Ascending aorta (tissue), 2 donors: Measurements from ENCODE around the gene CITED4. TPM values are rescaled to one million over a fixed set of nuclear protein-coding genes. Genes with fewer than 3 reads are reported as not detected.

Experiments
- DNase-seq, 2 donors: peaks; one replicate each; pipeline ENCODE4 v3.0.0-alpha.2; 2019; ENCODE audit warnings: low spot score in 2 of 2
- H3K27ac ChIP-seq, 2 donors: fragments of 200-600 bp; sonication (generic); one replicate each; pipeline ENCODE4 v1.5.1; 2016 to 2017; ENCODE audit warnings: mild to moderate bottlenecking in 1 of 2
- H3K27me3 ChIP-seq: fragments of 200-600 bp; sonication (generic); one replicate; pipeline ENCODE4 v1.5.1; 2017
- H3K36me3 ChIP-seq, 2 donors: fragments of 200-600 bp; sonication (generic); one replicate each; pipeline ENCODE4 v1.5.1; 2016
- H3K4me1 ChIP-seq, 2 donors: fragments of 200-600 bp; sonication (generic); one replicate each; pipeline ENCODE4 v1.5.1; 2016 to 2017; ENCODE audit warnings: mild to moderate bottlenecking in 1 of 2
- H3K4me3 ChIP-seq, 2 donors: fragments of 200-600 bp; sonication (generic); one replicate each; pipeline ENCODE4 v1.5.1; 2016 to 2017; ENCODE audit warnings: mild to moderate bottlenecking in 1 of 2
- H3K9me3 ChIP-seq, 2 donors: fragments of 200-600 bp; sonication (generic); one replicate each; pipeline ENCODE4 v1.5.1; 2016
- intact Hi-C: fragments of 100-400 bp; cut with DNase I; formaldehyde crosslinking; loops from one replicate; pipeline ENCODE4 v1.15.1; 2023
- total RNA-seq: library from RNA; depleted of rRNA; stranded (reverse); fragments of >200 nt; gene quantifications from one replicate; pipeline ENCODE4 v1.1.0, GENCODE V29; 2016
- TF ChIP-seq, protein P1 (sequence below), 3 experiments: fragments of 200-600 bp in 2 of 3; fragments of 450-650 bp in 1 of 3; sonication (generic) in 2 of 3; IDR thresholded peaks; one replicate each; pipeline ENCODE4 v1.5.1; 2016 to 2019; ENCODE audit warnings: antibody characterized with exemption in 3 of 3, mild to moderate bottlenecking in 1 of 3, moderate library complexity in 1 of 3

CITED4 gene
- total RNA-seq, 1 donor from 2014 or later = 47.6 TPM

DNA sequence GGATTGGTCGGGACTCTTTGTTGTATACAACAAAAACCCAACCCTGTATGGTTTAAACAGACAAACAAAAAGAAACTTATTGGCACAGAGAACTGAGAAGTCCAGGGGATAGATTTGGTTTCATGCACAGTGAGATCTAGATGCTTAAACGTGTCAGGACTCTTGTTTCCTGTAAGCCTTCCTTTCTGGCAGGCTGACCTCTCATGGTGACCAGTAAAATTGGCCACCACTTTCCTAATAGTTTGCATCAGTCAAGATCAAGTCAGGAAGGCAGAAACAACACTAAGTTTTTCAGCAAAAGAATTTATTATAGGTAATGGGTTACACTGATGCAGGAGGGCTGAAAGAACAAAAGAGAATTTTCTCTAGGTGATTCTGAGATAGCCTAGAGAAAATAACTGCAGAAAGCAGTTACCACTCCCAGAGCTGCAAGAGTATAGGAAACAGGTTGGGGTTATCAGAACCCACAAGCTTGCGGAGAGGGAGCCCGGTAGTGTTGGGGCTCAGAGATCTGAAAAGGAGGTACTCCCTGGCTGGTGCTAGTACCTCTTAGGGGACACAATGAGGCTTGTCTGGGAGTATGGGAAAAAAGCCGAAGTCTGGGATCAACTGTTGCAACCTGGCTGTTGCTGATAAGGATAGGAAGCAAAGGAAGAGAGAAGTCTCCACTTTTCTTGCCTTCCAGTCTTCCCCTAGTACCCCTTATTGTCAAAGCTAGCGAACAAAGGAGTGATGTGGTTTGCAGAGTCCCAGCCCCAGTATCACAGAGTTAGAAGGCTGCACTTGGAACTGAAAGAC lies 21.4 kb downstream of the CITED4 start:
- TF ChIP-seq, protein P1, sequence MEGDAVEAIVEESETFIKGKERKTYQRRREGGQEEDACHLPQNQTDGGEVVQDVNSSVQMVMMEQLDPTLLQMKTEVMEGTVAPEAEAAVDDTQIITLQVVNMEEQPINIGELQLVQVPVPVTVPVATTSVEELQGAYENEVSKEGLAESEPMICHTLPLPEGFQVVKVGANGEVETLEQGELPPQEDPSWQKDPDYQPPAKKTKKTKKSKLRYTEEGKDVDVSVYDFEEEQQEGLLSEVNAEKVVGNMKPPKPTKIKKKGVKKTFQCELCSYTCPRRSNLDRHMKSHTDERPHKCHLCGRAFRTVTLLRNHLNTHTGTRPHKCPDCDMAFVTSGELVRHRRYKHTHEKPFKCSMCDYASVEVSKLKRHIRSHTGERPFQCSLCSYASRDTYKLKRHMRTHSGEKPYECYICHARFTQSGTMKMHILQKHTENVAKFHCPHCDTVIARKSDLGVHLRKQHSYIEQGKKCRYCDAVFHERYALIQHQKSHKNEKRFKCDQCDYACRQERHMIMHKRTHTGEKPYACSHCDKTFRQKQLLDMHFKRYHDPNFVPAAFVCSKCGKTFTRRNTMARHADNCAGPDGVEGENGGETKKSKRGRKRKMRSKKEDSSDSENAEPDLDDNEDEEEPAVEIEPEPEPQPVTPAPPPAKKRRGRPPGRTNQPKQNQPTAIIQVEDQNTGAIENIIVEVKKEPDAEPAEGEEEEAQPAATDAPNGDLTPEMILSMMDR (IDR thresholded peaks at IDR 0.05) = no peak
- Histone ChIP-seq H3K27me3 (no peaks in the 10 kb centered on the region), H3K4me1 (no peaks in the 10 kb centered on the region), H3K36me3 (peaks cover 16 to 20% of the 10 kb centered on the region in 2 donors), H3K9me3 (no peaks in the 10 kb centered on the region), H3K27ac (no peak overlapping the region), H3K4me3 (no peak overlapping the region)
- intact Hi-C loops = no loop called here
- no peak for DNase-seq

DNA sequence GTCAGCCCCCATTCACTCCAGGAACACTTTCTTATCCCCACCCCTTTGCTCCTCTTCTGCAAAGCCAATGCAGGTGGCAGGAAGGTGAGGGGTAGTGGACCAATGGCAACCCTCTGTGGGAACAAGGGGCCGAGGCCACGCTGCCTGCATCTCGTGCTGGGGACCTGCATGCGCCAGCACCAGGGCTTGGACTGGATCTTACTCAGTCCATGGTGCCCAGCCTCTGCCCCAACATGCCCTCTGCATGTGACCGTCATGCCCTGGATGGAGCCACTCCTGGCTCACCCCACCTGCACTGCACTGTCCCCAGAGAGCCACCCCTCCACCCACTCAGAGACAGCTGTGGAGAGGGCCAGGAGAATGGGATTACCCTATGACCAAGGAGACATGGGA lies 22.2 kb downstream of the CITED4 start:
- TF ChIP-seq, protein P1 (IDR thresholded peaks at IDR 0.05) = no peak
- intact Hi-C loops = no loop called here
- Histone ChIP-seq H3K27ac (no peak overlapping the region), H3K4me1 (no peaks in the 10 kb centered on the region), H3K27me3 (no peaks in the 10 kb centered on the region), H3K9me3 (no peaks in the 10 kb centered on the region), H3K4me3 (no peak overlapping the region), H3K36me3 (peaks cover 22 to 27% of the 10 kb centered on the region in 2 donors)
- no peak for DNase-seq

DNA sequence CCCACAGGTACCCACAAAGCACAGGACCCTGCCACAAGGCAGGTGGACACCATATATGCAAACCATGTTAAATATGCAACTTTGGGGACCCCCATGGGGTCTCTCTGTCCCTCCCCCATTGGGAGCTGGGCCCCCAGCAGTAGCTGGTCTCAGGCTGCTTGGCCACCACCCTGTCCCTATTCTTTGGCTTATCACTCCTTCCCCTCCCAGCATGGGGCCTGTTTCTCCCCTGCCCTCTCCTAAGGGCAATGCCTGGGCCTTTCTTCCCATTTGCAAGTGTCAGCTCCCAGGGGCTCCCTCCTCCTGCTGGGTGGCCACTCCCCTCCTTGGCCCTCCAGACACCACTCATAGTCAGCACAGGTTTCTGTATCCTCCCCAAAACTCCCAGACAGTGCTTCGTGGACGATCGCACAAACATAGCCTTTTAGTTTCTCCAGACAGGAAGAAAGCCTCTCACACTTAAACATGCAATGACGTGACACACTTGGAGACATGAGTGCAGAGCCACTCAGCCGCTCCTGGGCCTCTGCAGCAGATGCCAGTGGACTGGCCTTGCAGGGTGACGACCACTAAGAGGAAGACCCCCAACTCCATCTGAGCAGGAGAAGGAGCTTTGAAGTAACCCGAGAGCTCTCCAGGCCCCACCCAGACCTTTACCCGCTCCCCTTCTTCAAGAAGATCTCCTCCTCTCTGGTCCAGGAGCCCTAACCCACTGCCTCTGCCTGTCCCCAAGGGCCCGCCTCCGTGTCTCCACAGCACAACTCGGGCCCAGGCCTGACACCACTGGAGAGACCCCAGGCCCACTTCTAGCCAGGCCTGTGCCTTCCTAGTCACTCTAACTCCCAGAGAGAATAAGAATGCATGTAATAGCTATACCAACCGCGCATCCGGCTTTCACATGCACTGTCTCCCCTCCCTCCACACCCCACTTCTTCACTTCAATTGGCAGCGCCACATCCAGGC lies 22.9 kb downstream of the CITED4 start:
- H3K27me3 ChIP-seq = no peaks in the 10 kb centered on the region
- TF ChIP-seq, protein P1 (IDR thresholded peaks at IDR 0.05) = no peak
- no peak overlapping the region for H3K27ac ChIP-seq
- DNase-seq = no peak
- peaks cover 22 to 33% of the 10 kb centered on the region in 2 donors for H3K36me3 ChIP-seq
- H3K4me3 ChIP-seq = no peak overlapping the region
- intact Hi-C loops = no loop called here
- H3K9me3 ChIP-seq = no peaks in the 10 kb centered on the region
- no peaks in the 10 kb centered on the region for H3K4me1 ChIP-seq

GRCh38 chr1:40838045-40838979 lies 23.9 kb downstream of the CITED4 start:
- no peak for DNase-seq
- Histone ChIP-seq H3K36me3 (peaks cover 22 to 40% of the 10 kb centered on the region in 2 donors), H3K27ac (no peak overlapping the region), H3K9me3 (no peaks in the 10 kb centered on the region), H3K27me3 (no peaks in the 10 kb centered on the region), H3K4me1 (no peaks in the 10 kb centered on the region), H3K4me3 (no peak overlapping the region)
- TF ChIP-seq, protein P1 (IDR thresholded peaks at IDR 0.05) = no peak
- intact Hi-C loops = no loop called here

- Histone ChIP-seq H3K4me1 (no peaks in the 10 kb centered on the region), H3K27me3 (no peaks in the 10 kb centered on the region), H3K9me3 (no peaks in the 10 kb centered on the region), H3K27ac (no peak overlapping the region), H3K4me3 (no peak overlapping the region), H3K36me3 (peaks cover 22 to 47% of the 10 kb centered on the region in 2 donors)
- intact Hi-C loops = no loop called here
- TF ChIP-seq, protein P1 (IDR thresholded peaks at IDR 0.05) = no peak
- DNase-seq = no peak
Measured at GRCh38 chr1:40837601-40838000, 24.6 kb downstream of the CITED4 start.
